HG03521 (cell line): ENCODE results near the gene SERPINE1.

Experiments
- ATAC-seq: cut with Tn5 transposase; IDR thresholded peaks from one replicate; pipeline ENCODE4 v1.9.1; 2021; ENCODE audit warnings: mild to moderate bottlenecking, moderate library complexity; ENCODE audit not compliant: unreplicated experiment

SERPINE1 gene

DNA sequence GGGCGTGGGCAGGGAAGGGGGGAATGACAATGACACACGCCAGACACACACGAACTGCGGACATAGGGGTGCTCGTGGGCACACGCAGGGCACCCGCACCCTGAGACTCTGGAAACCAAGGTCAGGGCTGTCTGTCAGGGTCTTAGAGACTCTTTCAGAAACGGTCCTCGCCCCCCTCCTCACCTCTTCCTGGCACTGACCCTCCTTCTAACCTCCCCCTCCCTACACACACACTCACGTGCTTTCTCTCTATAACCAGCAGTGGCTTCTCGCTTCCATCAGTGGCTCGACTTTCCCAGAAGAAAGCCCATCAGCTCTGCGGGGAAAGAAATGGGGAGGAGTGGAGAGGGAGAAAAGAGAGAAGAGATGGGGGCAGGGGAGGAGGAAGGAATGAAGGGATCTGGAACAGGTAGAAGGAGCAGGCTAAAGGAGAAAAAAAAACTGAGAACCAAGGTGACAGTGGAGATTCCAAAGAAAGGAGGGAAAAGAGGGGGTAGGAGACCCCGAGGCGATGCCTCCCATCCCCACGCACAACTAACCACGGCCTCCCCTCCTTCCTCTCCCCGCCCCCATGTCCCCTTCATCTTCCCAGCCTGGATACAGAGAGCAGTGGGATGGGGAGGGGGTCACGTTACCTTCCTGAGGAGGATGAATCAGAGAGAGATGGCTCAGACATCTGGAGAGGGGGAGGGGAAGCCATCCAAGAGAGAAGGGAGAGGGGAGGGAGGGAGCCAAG, 40.2 kb downstream of the SERPINE1 start:
- ATAC-seq = no peak

DNA sequence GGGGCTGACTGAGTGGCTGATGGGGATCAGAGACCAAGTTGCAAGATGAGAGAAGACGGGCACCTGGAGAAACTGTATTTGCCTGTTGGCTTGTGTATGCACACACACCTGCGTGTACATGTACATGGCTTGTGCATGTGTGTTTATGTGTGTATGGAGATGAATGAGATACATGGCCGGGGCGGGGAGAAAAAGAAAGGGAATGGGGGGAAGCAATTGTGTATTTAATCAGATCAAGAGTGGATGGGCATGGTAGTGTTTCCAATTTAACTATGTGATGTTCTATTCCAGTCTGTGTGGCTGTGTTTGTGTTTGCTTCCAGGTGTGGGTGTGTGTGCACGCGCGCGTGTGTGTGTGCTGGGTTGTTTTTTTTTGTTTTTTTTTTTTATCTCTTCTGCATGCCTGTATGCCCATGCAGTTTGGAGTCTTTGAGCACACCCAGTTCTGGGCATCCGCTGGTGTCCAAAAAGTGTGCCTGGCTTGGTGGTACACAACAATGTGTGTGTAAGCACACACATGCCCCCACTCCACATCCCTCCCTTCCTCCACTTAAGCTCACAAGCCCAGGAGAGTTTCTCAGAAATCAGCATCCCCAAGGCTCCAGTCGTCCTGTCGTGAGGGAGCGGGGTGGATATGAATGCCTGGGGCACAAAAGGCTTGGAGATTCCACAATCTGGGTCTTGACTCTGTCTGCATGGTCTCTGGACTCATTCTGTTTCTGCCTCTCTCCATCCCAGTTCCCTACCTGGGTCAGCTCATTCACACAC, 40.9 kb downstream of the SERPINE1 start:
- no peak for ATAC-seq

DNA sequence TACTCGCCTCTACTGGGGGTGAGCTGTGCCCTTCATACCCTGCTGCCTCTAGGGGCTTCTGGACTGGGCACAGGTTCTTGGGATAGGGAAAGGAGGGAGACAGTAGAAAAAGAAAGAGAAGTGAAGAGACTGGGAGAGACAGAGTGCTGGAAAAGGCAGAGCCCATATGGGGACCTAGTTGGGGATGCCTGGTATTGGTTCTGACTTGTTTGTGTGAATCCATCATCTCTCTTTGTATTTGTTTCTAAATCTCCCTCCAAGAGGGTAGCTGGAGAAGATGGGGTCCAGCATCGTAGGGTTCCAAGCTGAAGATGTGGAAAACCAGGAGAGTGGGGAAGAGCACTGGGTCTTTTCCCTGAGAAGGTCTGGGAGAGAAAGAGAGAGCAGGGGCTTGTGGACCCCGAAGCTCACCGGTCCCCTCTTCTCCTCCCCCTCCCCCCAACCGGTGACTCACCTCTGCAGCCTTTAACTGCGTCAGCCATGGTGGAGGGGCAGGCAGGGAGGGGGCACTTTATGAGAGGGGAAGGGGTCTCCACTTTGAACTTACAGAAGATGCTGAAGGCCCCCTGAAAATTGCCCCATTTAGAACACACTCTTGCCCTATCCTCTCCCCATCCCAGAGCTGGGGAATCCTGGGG, 41.6 kb downstream of the SERPINE1 start:
- no peak for ATAC-seq

DNA sequence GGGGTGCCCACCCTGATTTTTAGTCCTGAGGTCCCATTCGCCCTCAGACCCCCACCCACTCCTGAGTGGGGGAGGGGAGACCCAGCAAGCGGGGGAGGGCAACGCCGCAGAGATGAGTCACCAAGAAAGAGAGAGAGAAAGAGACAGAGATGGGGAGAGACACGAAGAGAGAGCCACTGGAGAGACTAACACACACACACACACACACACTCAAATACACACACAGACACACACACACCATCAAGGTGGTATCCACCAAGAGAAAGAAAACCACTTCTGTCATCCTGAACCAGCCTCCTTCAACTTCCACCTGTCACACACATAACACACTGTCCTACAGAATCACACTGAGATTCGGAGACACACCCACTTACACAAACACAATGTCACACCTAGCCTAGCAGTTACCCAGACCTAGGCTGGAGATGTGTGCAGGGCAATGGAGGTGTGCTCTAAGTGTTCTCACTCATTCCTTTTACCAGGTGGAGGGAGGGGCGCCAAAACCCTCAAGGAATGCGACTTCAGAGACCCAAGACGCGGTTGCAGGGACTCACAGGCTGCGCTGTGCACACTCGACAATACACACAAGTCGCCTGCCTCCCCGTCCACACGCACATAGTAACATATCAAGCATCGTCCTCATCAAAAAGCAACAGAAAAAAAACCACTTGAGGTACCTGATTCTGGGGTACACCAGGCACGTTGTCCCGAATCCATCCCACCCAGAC, 42.4 kb downstream of the SERPINE1 start:
- ATAC-seq = no peak

DNA sequence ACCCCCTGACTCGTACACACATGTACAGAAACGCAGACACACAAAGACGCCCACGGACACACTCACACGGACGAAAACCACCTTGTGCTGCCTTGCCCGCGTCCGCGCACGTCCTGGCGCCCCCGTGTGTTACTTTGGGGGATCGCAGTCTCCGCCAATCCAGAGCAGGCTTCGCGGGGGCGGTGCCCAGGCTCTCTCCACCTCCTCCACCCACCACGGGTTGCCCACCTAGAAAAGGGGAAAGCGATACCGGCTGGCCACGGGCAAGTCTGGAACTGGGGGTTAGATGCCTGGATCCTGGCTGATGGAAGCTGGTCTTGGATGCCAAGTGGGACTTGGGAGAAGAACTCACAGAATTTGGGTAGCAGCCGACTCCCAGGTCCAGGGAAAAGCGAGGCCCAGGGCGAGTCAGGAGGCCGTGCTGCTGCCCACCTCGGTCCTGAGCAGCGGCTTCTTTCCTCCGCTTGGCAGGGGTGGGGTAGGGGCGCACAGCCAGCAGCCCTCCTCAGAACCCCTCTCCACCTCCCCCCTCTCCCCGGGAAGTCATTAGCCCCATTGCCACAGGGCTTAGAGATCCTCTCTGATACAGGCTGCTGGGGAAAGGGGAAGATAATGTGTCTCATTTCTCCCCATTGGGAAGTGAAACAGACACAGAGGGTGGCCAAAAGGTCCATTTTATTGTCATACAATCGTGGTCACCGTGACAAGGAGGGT, 43.1 kb downstream of the SERPINE1 start:
- ATAC-seq = no peak

DNA sequence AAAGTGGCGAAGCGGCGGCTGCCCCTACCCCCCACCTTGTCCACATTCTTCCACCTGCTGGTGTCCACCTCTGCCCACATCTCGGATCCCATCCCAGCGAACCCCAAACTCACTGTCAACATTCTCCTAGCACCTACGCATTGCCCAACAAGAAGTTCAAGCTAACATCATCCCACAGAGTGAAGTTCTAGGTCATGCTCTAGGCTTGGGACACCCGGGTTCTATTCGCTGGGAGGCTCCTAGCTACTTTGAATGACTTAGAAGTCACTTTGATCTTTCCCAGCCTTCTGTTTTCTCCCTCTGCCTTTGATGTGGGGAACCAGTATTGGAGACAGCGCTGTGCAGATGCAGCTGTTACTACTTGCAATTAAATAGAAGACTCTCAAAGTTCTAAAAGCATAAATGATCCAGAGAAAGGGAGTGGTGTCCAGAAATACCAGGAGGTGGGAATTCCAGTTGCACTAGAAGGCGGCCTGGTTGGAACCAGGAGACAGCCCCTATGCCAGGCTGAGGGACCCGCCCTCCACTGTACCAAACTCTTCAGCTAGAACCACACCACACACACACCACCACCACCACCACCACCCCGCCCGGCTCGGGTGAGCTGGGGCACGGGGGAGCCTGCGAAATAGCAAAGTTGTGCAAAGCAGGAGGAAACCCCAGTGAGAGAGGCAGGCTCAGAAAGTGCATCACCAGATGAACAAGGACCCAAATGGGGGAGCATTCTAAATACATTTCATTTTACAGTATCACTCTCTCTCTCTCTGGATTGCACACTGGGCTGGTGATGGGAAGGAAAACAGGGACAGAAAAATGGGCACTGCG, 43.9 kb downstream of the SERPINE1 start:
- ATAC-seq = no peak

DNA sequence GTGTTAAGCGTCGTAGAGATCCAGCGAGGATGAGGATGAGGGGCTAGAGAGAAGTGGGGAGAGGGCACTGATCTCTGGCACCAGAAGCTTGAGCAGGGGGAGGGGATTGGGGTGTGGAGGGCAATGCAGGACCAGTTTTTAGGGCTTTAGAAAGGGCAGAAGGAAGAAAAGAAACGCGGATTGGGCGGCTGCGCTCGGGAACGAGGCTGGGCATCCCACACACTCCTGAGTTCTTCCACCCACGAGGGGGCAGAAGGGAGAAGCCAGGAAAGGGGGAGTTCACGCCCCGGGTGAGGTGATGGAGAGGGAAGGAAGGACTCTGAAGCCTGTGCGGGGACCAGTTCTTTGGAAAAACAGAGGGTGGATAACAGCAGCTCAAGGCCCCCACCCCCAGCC, 44.5 kb downstream of the SERPINE1 start:
- no peak for ATAC-seq

DNA sequence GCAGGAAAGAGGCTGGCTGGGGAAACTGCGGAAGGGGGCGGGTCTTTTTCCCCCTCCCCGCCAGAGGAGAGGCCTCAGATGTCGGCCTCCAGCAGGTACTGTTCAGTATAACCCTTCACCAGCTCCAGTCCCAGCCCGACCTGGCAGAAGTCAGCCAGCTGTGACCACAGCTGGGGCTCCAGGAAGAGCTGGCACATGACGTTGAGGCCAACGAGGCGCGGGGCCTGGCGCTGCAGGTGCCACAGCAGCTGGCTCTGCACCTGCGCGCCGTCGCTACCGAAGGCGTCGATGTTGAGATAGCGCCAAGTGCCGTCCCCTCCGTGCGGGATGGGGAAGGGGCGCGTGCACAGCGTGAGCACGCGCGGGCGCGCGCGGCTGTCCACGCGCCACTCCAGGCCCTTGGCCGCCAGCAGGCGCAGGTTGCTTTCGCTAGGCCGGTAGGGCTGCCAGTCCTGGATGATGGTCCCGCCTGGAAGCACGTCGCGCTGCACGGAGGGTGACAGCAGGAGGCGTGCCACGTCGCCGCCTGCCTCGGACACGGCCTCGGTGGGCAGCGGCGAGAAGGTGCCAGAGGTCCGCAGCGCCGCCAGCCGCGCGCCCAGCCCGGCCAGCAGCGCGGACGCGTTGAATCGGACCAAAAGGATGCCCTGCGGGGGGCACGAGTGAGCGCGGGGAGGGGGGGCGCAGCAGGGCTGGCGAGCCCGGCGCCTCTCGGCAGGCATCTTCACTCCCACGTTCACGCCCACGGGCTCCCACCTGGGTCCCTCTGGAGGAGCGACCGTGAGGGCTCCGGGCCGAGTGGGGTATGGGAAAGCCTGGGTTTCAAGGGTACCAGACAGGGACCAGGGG, 45.3 kb downstream of the SERPINE1 start:
- ATAC-seq = no peak

DNA sequence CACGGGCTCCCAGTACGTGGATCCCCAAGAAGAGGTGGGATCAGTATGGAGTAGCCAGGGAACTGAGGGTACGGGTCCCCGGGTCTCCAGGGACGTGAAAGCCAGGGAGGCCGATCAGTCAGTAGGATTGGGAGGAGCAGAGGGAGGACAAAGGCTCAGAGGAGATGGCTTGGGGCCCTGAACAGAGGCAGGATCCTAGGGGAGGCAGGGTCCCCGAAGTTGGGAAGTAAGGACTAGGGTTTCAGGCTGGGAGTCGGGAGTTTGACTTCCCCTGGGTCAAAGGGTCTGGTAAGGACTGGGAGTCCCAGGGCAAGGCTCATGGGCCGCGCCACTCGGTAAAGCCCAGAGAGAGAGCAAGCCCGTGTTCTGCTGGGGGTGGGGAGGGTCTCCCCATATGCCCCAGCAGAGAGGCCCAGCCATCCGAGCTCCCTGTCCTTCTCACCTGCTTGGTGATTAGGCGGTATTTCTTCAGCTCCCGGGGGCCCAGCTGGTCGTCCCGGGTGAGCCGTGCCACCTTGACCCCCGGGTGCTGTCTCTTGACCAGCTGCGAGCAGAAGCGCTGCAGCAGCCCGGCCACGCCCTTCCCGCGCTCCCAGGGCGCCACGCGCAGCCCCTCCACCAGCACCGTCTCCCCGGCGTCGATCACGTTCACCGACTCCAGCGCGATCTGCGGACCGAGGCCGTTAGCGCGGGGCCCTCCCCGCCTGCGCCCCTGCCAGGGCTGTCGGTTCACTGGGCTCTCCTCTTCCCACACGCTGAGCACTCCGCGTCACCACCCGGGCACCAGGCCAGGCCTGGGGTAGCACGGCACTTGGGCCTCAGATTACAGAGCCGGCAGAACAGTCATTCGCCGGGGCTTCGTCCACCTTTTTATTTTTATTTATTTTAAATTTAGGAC, 46.2 kb downstream of the SERPINE1 start:
- no peak for ATAC-seq

DNA sequence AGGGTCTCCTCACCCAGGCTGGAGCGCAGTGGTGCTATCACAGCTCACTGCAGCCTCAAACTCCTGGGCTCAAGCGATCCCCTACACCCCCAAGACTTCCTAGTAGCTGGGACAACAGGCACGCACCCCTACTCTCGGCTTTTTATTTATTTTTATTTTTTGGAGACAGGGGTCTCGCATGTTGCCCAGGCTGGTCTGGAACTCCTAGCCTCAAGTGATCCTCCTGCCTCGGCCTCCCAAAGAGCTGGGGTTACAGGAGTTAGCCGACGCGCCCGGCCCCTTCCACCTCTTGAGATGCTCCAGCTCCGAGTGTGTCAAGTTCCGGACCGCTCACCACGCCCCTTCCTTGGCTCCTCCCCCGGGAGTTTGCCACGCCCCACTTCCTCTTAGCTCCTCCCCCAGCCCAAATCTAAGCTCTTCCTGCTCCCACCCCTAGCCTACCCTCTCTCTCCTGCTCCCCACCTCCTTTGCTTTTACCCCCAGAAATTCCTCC, 46.9 kb downstream of the SERPINE1 start:
- no peak for ATAC-seq

DNA sequence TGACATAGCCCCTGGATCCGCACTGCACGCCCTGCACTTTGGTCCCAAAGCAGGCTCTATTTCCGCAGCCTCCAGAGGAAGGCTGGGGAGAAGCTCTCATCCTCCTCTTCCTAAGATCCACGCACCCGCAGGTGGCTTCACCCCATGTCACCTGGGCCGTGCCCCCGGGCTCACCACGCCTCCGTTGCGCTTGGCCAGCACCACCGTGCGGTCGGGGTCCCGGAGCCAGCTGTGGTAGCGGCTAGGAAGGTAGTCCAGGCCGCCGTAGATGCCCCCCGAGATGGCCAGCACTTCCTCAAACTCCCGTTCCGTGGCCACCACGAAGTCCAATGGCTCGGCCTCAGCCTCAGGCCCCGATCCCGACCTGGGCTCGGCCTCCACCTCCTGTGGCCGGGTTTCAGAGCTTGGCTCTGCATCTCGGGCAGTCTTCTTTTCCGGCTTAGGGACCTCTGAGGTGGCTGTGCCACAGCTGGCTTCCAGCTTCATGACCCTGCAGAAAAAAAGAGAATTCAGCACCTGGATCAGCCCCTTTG, 47.5 kb downstream of the SERPINE1 start:
- ATAC-seq = no peak

DNA sequence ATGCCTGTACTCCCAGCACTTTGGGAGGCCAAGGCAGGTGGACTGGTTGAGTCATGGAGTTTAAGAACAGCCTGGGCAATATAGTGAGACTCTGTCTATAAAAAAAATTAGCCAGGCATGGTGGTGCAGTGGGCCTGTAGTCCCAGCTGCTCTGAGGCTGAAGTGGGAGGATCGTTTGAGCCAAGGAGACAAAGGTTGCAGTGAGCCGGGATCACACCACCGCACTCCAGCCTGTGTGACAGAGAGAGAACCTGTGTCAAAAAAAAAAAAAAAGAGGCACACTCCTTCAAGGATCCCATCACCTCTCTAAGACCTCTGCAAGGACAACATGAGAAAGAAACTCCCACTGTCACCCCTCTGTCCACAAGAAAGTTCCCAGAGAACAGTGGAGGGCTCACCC, 48.8 kb downstream of the SERPINE1 start:
- ATAC-seq = no peak

DNA sequence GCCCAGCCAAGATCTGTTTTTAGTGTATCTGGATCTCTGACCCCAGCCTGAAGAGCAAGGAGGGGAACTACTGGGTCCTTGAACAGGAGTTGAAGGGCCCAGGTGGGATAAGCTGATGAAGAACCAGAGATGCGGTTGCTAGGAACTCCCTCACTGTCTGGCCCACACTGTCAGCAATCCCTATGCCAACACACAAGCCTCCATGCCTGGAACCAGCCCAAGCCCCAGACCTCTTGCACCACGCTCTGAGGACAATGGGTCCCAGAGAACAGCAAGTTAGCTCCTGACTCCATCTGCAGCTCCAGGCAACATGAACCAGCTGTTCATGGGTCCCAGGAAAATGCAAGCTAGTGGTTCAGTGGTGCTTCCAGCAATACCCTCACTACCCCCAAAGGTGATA, 50.7 kb downstream of the SERPINE1 start:
- ATAC-seq = no peak

DNA sequence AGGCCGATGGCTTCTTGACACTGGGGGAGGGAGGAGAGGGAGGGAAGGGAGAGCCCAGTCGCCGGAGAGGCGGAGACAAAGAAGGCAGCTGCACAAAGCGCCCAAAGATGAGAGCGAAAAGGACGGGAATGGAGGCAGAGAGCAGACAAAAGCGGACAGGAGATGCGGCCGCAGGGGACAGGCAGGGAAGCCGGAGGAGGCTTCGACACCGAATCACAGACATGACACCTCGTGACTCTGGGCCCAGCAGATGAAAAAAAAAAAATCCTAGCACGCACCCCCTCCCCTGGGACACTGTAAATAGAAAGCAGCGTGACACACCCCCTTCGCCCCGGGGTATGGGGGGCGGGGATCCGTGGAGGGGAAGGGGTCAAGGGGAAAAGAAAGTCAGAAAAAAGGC, 52.2 kb downstream of the SERPINE1 start:
- ATAC-seq = no peak

DNA sequence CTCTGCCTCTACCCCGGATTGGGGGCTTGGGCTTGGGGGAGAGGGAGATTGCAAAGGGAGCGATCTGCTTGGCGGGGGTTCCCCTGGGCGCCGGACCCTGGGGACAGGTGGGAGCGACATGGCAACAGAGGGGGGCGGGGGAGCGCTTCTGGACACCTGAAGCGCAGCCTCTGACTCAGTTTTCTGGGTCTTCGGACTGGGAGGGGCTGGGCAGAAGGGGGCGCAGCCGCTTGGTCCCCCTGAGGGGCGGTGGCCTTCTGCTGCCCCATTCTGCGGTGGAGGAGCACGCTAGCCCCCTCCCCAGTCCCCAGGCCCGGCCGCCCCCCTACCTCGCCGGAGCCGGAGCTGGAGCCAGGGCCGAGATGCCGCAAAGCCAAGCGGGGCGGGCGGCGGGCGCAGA, 52.8 kb downstream of the SERPINE1 start:
- ATAC-seq = no peak

DNA sequence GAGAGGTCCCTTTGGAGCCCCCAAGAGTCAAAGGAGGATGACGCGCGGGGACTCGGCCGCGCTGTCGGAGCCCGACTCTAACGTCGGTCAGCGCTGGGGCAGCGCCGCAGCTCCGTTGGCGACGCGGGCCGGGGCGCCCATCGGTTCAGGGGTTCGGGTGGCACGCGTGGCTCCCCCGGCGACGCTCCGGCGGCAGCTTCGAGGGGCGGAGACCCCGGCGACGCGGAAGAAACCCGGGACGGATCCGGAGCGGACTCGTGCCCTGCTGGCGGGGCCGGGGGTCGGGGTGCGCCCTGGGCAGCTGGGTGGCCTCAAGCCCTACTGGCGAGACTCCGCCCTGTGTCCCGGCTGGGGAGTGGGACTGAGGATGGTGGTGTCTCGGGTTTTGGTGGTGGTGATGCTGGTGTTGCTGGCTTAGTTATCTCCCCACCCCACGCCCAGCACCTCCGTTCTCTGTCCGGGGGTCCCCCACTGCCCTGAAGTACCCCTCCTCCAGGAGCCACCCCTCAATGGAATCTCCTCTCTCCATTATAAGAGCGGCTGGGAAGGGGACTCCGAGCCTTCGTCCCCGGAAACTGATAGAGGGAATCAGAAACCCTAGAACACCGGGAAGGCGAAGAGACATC, 53.3 kb downstream of the SERPINE1 start, which contains the start of gene NAT16:
Gene NAT16 (minus strand): TSS at position 164 of the 626 bp plus-strand sequence. CDS start 5,486 bp downstream, outside the sequence.
- no peak for ATAC-seq
